Ovary (tissue), 9 donors: ENCODE results near the gene RAD50. TPM values are rescaled to one million over a fixed set of nuclear protein-coding genes. Genes with fewer than 3 reads are reported as not detected.
"Not testable (repeated sequence)": the region's sequence is repeated elsewhere in the genome, so short reads cannot be mapped to it uniquely, and the experiment has no call there.

Experiments used
- DNase-seq, 5 donors: peaks; one replicate each; pipeline ENCODE4 v3.0.0-alpha.2; 2019 to 2020
- H3K27ac ChIP-seq, 2 donors: fragments of 200-600 bp; one replicate each; pipeline versions ENCODE4 v1.5.1 to v1.8.0; 2019 to 2022
- H3K27me3 ChIP-seq: fragments of 200-600 bp; one replicate; pipeline ENCODE4 v1.8.0; 2022
- H3K36me3 ChIP-seq: fragments of 200-600 bp; sonication (generic); one replicate; pipeline ENCODE4 v1.5.1; 2019
- H3K4me1 ChIP-seq: one replicate; pipeline ENCODE4 v1.8.1; 2013; ENCODE audit warnings: mild to moderate bottlenecking, moderate library complexity; ENCODE audit not compliant: insufficient read depth
- H3K4me3 ChIP-seq: fragments of 200-600 bp; sonication (generic); one replicate; pipeline ENCODE4 v1.5.1; 2017
- H3K9me3 ChIP-seq, 2 donors: fragments of 200-600 bp in 1 of 2; sonication (generic) in 1 of 2; one replicate each; pipeline versions ENCODE4 v1.5.1 to v1.8.1; 2013 to 2019; ENCODE audit warnings: mild to moderate bottlenecking in 1 of 2, moderate library complexity in 1 of 2
- EP300 ChIP-seq: sonication (generic); formaldehyde crosslinking; IDR thresholded peaks from one replicate; pipeline ENCODE4 v1.6.1; 2017; ENCODE audit warnings: antibody characterized with exemption
- POLR2A ChIP-seq: fragments of 450-650 bp; IDR thresholded peaks from one replicate; pipeline ENCODE4 v1.6.1; 2017; ENCODE audit warnings: antibody characterized with exemption, mild to moderate bottlenecking, moderate library complexity
- WGBS, 3 donors: extraction: QIAGEN DNeasy Blood & Tissue Kit in 1 of 3; methylation state at CpG; one replicate each; pipeline versions ENCODE4 v1.1.5 to v1.1.7; 2013 to 2017; 5-methylcytosine and 5-hydroxymethylcytosine counted together
- intact Hi-C, 4 donors: fragments of 100-400 bp; cut with DNase I; formaldehyde crosslinking; loops; one replicate each; pipeline versions ENCODE4 v1.11.0 to v1.15.1; 2022 to 2023
- polyA plus RNA-seq, 2 donors: library from polyadenylated mRNA; stranded (reverse); fragments of 200-250 nt in 1 of 2; fragments of 350-450 nt in 1 of 2; fragmentation: Illumina TruSeq in 1 of 2; extraction: RNeasy Lipid Tissue Mini Kit (QIAGEN cat#74804) in 1 of 2; gene quantifications; one replicate each; pipeline ENCODE4 v1.2.3, GENCODE V29; 2013 to 2014
- total RNA-seq, 7 donors: library from RNA; depleted of rRNA in 2 of 7; stranded (reverse); fragments of >200 nt in 2 of 7; fragmentation: NEBNext Ultra II Directional in 3 of 7; extraction: Animal tissue kit (Norgen Biotek cat#: 25700) in 3 of 7; gene quantifications; one replicate each; pipeline versions ENCODE4 v1.1.0 to v1.2.4, GENCODE V29; 2016 to 2023
- TF ChIP-seq, protein P1 (sequence below), 3 donors: fragments of 450-650 bp in 2 of 3; fragments of 200-600 bp in 1 of 3; IDR thresholded peaks; one replicate each; pipeline versions ENCODE4 v1.5.1 to v1.8.0; 2016 to 2022; ENCODE audit warnings: antibody characterized with exemption in 3 of 3, mild to moderate bottlenecking in 1 of 3
- donor health status: DM: no; HTN: no; CAD: no; lungs with moderate emphysema.
- donor health status: DM: no; HTN: no; CAD: no.
- donor health status: Bipolar disorder and iron deficiency.
- donor health status: DM: yes; HTN: yes; CAD: no.
- donor health status: DM: no; HTN: no; CAD: no.
- donor health status: DM: yes; HTN: yes; CAD: no.

RAD50 gene
- total and polyA plus RNA-seq, 9 donors = 9.4 to 41.5 (median 28.1) TPM

DNA sequence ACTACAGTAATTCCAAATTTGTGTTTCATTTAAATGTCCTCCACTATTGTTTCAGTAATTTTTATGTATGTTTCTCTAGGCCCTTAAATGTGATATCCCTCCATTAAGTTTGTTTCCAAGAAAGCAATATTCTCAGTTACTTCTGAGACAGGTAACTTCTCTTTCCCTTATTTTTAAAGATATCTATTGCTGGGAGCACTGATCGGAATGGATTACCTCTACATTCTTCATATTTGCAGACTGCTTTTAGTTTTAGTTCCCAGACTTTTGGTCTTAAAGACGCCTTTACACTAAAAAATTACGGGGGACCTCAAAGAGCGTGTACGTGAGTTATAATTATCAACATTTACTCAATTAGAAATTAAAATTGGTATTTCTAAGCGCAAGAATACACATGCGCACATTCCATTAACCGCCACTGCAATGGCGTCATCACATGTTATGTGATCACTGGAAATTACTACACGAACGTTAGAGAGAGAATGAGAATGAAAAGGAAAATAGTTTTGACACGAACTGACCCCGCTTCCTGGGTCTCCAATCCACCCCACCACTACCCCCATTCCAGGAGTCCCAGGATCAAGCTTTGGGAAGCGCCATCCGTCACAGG is 519 bp upstream of the RAD50 start:
- no peaks in the 10 kb centered on the region for H3K9me3 ChIP-seq
- 19 to 32% (median 29%) methylated on average over 15 of the region's 15 CpGs for WGBS, 3 donors
- peak overlapping the region; percentile 76 to 81 for H3K27ac ChIP-seq
- intact Hi-C loops = no loop called here
- H3K27me3 ChIP-seq = no peaks in the 10 kb centered on the region
- H3K36me3 ChIP-seq = no peaks in the 10 kb centered on the region
- peaks cover 4% of the 10 kb centered on the region for H3K4me1 ChIP-seq
- H3K4me3 ChIP-seq = peak overlapping the region; percentile 67
- TF ChIP-seq, protein P1, sequence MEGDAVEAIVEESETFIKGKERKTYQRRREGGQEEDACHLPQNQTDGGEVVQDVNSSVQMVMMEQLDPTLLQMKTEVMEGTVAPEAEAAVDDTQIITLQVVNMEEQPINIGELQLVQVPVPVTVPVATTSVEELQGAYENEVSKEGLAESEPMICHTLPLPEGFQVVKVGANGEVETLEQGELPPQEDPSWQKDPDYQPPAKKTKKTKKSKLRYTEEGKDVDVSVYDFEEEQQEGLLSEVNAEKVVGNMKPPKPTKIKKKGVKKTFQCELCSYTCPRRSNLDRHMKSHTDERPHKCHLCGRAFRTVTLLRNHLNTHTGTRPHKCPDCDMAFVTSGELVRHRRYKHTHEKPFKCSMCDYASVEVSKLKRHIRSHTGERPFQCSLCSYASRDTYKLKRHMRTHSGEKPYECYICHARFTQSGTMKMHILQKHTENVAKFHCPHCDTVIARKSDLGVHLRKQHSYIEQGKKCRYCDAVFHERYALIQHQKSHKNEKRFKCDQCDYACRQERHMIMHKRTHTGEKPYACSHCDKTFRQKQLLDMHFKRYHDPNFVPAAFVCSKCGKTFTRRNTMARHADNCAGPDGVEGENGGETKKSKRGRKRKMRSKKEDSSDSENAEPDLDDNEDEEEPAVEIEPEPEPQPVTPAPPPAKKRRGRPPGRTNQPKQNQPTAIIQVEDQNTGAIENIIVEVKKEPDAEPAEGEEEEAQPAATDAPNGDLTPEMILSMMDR (IDR thresholded peaks at IDR 0.05) = no peak
- TF ChIP-seq POLR2A (no peak), EP300 (no peak)
- DNase-seq = no peak

DNA sequence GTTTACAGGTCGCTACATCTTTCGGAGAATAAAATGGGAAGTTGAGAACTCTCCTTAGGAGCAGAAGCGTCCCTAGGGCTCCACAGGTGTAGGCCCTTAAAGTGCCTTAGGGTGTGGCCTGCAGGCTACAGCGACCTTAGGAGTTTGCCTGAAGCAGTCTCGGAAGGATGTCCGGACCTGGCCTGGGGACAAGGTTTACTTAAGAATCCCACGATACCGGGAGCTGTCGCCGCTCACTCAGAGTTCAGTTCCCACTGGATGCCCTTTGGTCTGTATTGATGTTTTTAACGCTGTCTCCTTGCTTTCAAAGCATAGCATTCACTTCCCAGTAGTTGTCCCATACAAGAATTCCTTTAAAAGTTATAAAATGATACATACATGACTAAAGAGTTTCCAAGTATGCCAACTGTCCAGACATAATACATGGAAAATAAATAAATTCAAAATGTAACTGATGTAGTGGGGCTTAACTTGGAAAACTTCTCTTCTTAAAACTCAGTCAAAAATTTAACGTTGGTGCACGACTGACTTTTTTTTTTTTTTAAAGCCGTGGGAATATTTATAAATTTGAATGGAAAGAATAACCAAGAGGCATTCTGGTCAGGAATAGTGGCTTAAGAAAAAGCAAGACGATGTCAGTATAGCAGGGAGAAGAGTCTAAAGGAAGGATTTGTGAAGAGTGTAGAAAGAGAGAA is 848 bp downstream of the RAD50 start:
- peaks cover 4% of the 10 kb centered on the region for H3K4me1 ChIP-seq
- H3K27me3 ChIP-seq = no peaks in the 10 kb centered on the region
- 1 to 5% (median 2%) methylated on average over 15 of the region's 15 CpGs for WGBS, 3 donors
- H3K4me3 ChIP-seq = peak overlapping the region; percentile 67
- intact Hi-C loops = no loop called here
- no peak for TF ChIP-seq EP300
- TF ChIP-seq, protein P1 (IDR thresholded peaks at IDR 0.05) = no peak
- no peak for TF ChIP-seq POLR2A
- DNase-seq = peak; percentile 19 to 49 (median 38)
- H3K27ac ChIP-seq = peak overlapping the region in 1 of 2 donors; percentile 76
- H3K36me3 ChIP-seq = no peaks in the 10 kb centered on the region
- no peaks in the 10 kb centered on the region for H3K9me3 ChIP-seq

DNA sequence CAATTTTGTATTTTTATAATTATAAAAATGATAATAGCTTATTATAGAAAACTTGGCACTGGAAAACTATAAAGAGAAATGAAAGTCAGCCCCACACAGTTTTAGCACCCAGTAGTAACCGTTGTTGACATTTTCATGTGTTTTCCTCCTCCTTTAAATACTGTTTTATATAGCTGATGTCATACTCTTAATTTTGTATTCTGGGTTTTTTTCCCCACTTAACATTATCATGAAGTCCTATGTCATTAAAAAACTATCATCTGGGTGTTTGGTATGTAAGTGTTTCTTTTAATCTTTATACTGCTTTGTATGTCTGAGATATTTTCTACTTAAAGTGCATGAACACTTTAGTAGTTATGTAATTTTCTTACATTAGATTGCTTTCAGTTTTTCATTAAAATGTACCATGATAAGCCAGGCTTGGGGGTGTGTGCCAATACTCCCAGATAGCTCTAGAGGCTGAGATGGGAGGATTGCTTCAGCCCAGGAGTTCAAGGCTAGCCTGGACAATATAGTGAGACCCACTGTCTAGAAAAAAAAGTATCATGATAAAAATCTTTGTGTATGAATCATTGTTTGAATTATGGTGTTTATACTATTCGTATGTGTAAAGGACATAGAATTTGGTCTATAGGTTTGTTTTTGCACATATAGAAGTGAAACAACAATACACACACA is 2.7 kb downstream of the RAD50 start:
- H3K4me3 ChIP-seq = no peak overlapping the region
- peaks cover 4% of the 10 kb centered on the region for H3K4me1 ChIP-seq
- DNase-seq = no peak
- WGBS, 3 donors = 79 to 87% (median 85%) methylated on average over 2 of the region's 2 CpGs
- intact Hi-C loops = no loop called here
- no peaks in the 10 kb centered on the region for H3K9me3 ChIP-seq
- no peaks in the 10 kb centered on the region for H3K36me3 ChIP-seq
- no peaks in the 10 kb centered on the region for H3K27me3 ChIP-seq
- no peak overlapping the region for H3K27ac ChIP-seq
- TF ChIP-seq, protein P1 (IDR thresholded peaks at IDR 0.05) = no peak
- TF ChIP-seq EP300 (no peak), POLR2A (no peak)

DNA sequence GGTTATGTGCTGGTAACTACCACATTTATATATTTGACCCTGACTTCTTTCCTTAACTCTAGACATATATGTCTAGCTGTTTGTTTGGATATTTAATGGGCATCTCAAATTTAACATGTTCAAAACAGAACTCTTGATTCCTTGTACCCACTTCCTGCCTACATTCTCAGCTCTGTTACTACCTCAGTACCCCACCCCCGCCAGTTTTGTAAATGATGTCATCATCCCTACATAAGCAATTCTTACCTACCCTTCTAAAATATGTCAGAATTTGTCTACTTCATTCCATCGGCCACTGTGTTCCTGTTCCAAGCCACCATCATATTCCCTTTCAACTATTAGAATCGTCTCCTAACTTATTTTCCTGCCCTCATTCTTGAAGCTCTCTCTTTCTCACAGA is 4.8 kb downstream of the RAD50 start:
- TF ChIP-seq, protein P1 (IDR thresholded peaks at IDR 0.05) = no peak
- TF ChIP-seq EP300 (no peak), POLR2A (no peak)
- intact Hi-C loops = no loop called here
- no peaks in the 10 kb centered on the region for H3K27me3 ChIP-seq
- 97 to 98% (median 98%) methylated on average over 3 of the region's 3 CpGs for WGBS, 3 donors
- H3K36me3 ChIP-seq = no peaks in the 10 kb centered on the region
- no peaks in the 10 kb centered on the region for H3K9me3 ChIP-seq
- H3K27ac ChIP-seq = no peak overlapping the region
- no peak for DNase-seq
- peaks cover 4% of the 10 kb centered on the region for H3K4me1 ChIP-seq
- H3K4me3 ChIP-seq = no peak overlapping the region

DNA sequence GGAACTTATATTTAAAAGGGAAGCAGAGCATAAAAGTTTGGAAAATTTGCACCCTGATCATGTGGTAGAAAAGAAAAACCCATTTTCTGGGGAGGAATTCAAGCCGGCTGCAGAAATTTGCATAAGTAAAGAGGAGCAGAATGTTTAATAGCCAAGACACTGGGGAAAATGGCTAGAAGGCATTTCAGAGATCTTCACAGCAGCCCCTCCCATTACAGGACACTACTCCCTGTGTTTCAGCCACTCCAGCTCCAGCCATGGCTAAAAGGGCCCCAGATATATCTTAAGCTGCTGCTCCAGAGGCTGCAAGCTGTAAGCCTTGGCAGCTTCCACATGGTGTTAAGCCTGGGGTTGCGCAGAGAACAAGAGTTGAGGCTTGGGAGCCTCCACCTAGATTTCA is 7.8 kb downstream of the RAD50 start:
- intact Hi-C loops, DNase-seq, H3K4me1 ChIP-seq, H3K27ac ChIP-seq, H3K27me3 ChIP-seq, H3K9me3 ChIP-seq, H3K36me3 ChIP-seq, H3K4me3 ChIP-seq: not testable (repeated sequence)
- WGBS, 3 donors = 97 to 100% (median 98%) methylated on average over 2 of the region's 2 CpGs
